HG03064 (cell line): ENCODE results near the gene CHRNB4.

Experiments used
- ATAC-seq: cut with Tn5 transposase; IDR thresholded peaks from one replicate; pipeline ENCODE4 v1.9.1; 2021; ENCODE audit warnings: low read depth; ENCODE audit not compliant: unreplicated experiment

CHRNB4 gene

GRCh38 chr15:78671626-78672211, 30.7 kb upstream of the CHRNB4 start:
- no peak for ATAC-seq

- no peak for ATAC-seq
These were observed 28.0 kb upstream of the CHRNB4 start for GRCh38 chr15:78668987-78669386.

DNA sequence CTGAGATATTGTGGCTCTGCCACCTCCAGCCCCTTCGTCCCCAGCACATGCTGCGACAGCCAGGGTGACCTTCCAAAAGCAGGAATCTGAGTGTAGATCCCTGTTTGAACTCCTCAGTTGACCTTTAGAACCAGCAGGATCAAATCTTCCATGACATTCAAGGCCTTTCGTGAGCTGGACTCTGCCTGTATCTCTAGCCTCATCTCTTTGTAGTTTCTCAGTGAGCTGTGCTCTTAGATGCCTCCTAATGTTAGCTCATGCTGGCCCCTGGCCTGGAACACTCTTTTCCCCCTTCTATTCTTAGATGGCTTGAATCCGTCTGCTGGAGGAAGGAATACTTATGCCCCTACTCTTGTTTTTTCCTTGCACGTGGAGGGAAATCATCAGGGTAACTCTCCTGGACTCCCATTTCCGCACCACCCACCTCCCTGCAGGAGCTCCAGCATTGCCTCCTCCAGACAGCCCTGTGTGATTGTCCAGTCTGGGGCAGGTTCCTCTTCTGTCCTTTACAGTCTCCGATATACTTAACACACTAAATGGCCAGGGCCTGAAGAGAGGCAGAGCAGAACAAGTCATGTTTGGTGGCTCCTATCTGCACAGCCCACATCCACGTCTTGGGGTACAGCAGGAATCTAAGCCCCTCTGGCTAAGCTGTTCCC, 26.7 kb upstream of the CHRNB4 start:
- no peak for ATAC-seq

GRCh38 chr15:78666010-78666409, 25.0 kb upstream of the CHRNB4 start:
- no peak for ATAC-seq

DNA sequence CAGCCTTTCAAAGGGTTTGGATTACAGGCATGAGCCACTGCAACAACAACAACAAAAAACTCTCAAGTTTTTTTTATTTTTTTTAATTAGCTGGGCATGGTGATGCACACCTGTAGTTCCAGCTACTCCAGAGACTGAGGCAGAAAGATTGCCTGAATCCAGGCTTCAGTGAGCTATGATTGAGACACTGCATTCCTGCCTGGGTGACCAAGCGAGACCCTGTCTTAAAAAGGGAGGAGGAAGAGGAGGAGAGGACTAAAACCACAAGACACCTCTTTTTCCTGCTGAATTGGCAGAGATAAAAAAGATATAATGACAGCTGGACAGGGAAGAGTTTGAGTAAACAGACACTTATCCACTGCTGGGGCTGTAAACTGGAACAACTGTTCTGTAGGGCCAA, 22.7 kb upstream of the CHRNB4 start:
- no peak for ATAC-seq

DNA sequence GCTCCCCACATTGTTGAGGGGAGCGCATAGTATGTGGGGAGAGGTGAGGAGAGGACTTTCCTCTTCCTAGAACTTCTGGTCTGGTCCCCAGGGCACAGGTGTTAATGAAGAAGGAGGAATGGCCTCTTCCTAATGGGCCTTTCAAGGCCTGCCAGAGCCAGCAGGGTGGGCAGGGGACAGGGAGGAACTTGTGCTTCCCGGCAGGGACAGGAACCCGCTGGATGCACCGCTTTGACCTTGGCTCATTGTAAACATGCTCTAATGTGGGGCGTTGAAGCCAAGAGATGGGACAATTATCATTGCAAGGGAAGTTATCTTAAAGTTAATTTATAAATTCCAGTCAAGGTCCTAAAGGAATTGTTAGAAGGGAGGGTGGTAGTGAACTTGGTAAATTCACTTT, 21.0 kb upstream of the CHRNB4 start:
- ATAC-seq = no peak

DNA sequence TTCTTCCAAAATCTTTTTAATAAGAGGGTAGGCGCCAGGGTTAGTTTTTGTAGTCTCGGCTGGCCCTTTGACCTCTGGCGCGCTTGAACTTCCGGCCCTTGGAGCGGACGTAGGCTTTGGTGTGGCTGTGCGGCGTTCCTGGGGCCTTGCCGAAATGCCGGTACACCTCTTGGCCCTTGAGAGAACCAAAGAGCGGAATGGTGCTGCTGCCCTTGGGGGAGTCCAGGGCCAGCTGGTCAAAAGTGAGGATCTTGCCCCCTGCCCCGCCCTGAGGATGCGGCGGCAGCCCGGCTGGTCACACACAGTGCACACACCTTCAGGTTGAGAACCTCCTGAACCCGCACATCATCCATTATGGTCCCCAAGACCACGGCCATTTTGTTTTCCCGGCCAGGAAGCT, 20.0 kb upstream of the CHRNB4 start:
- no peak for ATAC-seq

DNA sequence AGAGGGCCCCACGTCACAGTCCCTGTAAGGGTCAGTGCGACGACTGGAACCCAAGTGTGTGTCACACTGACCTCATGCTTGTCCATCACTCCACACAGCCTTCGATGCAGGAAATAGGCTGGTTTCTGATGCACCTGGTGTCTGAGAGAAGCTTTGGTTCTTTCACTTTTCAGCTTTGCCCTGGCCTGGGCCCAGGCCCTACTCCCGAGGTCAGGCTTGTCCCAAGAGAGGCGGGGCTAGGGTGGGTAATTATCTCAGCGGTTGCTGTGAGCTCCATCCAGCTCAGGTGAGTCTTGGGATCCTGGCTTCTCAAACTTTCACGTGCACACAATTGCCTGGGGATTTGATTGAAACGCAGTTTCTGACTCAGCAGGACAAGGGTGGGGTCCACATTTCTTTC, 19.6 kb upstream of the CHRNB4 start:
- ATAC-seq = no peak

GRCh38 chr15:78658823-78659222, 17.8 kb upstream of the CHRNB4 start:
- no peak for ATAC-seq

DNA sequence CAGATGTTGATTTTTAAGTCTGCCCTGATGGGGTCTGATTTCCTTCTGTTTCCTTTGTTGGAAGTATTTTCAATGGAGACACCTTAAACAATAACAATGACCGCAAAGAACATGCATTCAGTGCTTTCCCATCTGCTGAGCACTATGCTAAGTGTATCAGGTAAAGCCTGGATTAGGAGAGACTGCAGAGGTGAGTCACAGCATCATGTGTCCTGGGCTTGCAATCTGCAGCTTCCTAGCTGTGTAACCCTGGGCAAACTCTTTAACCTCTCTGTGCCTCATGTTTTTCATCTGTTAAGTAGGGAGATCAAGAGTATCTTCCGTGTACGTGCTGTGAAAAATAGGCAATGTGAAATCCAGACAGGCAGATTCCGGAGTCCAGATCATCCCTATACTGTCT, 13.3 kb upstream of the CHRNB4 start:
- ATAC-seq = no peak

GRCh38 chr15:78651930-78652615, 11.1 kb upstream of the CHRNB4 start:
- ATAC-seq = no peak

- ATAC-seq = no peak
These were observed 10.0 kb upstream of the CHRNB4 start for GRCh38 chr15:78651007-78651406.

- no peak for ATAC-seq
These were observed 9.0 kb upstream of the CHRNB4 start for GRCh38 chr15:78650022-78650421.

GRCh38 chr15:78645009-78645408, 4.0 kb upstream of the CHRNB4 start:
- no peak for ATAC-seq

GRCh38 chr15:78642331-78642730, 1.3 kb upstream of the CHRNB4 start:
- ATAC-seq = no peak

DNA sequence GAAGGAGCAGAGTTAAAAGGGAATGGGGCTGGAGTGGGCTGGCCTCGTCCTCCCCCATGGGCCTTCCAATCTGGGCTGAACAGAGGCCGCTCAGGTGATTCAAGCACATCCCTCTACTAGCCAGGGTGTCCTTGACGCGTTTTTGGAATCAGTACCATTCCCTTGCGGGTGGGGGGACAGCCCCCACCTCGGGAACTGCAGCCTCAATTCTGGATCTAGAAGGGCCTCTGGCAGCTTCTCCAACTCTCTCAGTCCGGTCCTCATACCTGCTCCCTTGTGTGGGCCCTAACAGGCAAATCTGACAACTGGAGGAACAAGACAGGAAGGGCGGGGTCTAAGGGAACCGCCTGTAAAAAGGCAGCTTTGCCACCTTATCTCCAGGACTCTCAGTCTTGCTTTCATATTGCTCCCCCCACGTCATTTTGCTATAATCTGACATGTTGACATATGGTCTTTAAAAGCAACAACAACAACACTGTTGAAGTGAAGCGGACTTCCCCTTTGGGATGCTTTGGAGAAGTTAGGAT, 802 bp upstream of the CHRNB4 start:
- ATAC-seq = no peak

DNA sequence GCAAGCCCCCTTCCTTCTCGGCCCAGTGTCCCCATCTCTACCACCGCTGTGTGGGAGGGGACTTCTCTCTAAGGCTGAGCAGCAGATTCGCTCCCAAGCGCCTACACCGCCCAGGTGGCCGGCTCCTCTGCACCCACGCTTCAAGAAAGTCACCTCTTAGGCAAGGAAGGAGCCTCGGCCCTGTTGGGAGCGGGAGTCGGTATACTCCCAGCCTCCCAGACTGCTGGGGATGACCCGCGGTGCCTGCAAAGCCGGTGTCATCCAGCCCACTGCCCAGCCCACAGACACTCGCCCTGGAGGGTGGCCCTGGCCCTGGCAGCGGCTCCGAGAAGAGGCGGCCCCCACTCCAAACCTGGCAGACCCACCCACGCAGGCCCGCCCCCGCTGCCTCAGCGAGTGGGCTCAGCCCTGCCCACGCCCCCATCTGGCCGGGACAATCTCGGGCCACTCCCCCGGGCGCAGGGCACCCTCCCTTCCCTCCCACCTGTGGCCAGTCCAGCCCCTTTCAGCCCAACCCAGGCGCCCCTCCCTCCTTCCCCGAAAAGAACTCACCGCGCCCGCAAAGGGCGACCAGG, 396 bp downstream of the CHRNB4 start:
- no peak for ATAC-seq

DNA sequence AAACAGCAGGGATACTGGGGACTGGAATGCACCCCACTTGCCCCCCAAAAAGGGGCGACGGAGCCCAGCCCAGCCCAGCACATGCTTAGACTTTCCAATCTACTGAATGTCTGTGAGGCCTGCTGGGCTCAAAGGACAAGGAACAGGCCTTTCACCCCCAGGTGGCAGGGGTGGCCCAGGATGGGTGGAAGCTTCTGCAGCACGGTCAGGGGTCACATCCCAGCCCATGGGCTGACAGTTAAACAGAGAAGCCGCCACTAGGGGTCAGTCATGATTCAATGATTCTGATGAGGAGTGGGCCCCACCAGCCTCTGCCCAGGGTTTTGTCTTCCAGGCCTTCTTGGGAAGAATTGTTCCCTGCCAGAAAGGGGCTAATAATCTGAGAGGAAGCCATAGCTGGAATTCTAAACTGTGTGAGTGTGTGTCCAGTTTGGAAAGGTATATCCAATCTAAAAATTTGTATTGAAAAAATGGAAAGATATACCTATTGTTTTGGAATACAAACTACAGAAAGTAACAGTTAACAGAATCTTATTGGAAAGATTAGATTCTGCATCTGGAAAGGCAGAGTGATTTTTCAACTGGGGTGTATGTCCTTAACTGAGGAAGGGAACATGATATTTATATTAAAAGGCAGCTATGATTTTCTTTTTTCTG, 2.2 kb downstream of the CHRNB4 start:
- ATAC-seq = no peak

GRCh38 chr15:78637776-78638435, 3.1 kb downstream of the CHRNB4 start:
- ATAC-seq = no peak

GRCh38 chr15:78636378-78636859, 4.6 kb downstream of the CHRNB4 start:
- no peak for ATAC-seq
